Measurements from ENCODE around the gene TNFRSF12A. TPM values are rescaled to one million over a fixed set of nuclear protein-coding genes. Genes with fewer than 3 reads are reported as not detected.

Gene TNFRSF12A
- total and polyA plus RNA-seq, 2 of the 8 experiments (the other 6 are each of a cell fraction or from before 2014, with no cell fraction given), result 81.0 to 82.5 TPM

- Histone ChIP-seq H3K14ac (ENCODE audit: insufficient read length) (no peak overlapping the region), H3K23me2 (ENCODE audit: low read depth, low read length) (peaks cover 7% of the 10 kb centered on the region; the same call in 1 of the 2 replicates), H3K23ac (ENCODE audit: insufficient read length) (no peak overlapping the region), H2AFZ (ENCODE audit: low read length) (no peak overlapping the region), H2BK120ac (replicated peaks; ENCODE audit: low read depth, low read length) (no peak overlapping the region), H3K4ac (replicated peaks; ENCODE audit: insufficient read length, low read depth, low read length) (no peak overlapping the region), H3K27ac (ENCODE audit: low read depth, low read length) (no peak overlapping the region), H3K9ac (replicated peaks in 1 of 4; ENCODE audit: extremely low read depth in 1 of 4, low read depth in 3 of 4, low read length in 3 of 4) (no peak overlapping the region; a peak in 1 of 7 replicates), H4K20me1 (replicated peaks in 1 of 2; ENCODE audit: control insufficient read depth in 1 of 2, insufficient read depth in 2 of 2, low read length in 2 of 2) (peaks cover 7 to 16% of the 10 kb centered on the region in 2 experiments), H4K5ac (ENCODE audit: insufficient read length, low read depth, low read length) (no peak overlapping the region), H2BK20ac (ENCODE audit: low read length) (no peak overlapping the region), H3K4me2 (ENCODE audit: insufficient read depth in 1 of 2, low read depth in 2 of 2, low read length in 2 of 2) (no peak overlapping the region), H3K27me3 (replicated peaks in 1 of 4; ENCODE audit: control insufficient read depth in 3 of 4, extremely low read depth in 1 of 4, insufficient read depth in 3 of 4, low read length in 3 of 4) (no peaks in the 10 kb centered on the region; a peak in 1 of 7 replicates), H3K4me3 (ENCODE audit: extremely low read depth in 1 of 4, insufficient read depth in 2 of 4, low read depth in 3 of 4, low read length in 4 of 4) (no peak overlapping the region), H3K36me3 (ENCODE audit: control insufficient read depth in 2 of 4, insufficient read depth in 4 of 4, low read length in 3 of 4) (no peaks in the 10 kb centered on the region; a peak in 1 of 8 replicates), H4K91ac (replicated peaks; ENCODE audit: insufficient read length, low read length) (no peak overlapping the region), H2AK5ac (ENCODE audit: low read depth, low read length) (0 out of 2 replicates have a peak overlapping the region, but pooled peaks have one; percentile 53), H3K4me1 (replicated peaks in 1 of 4; ENCODE audit: control insufficient read depth in 3 of 4, insufficient read depth in 4 of 4, low read length in 3 of 4) (peaks cover 4 to 16% (median 5%) of the 10 kb centered on the region in 4 experiments; a peak in 6 of 7 replicates), H3K79me2 (ENCODE audit: control insufficient read depth in 1 of 2, insufficient read depth in 2 of 2, low read length in 2 of 2) (no peaks in the 10 kb centered on the region), H3K18ac (ENCODE audit: extremely low read depth, low read length) (no peak overlapping the region), H3K56ac (replicated peaks; ENCODE audit: insufficient read length, low read depth, low read length) (no peak overlapping the region), H2BK12ac (ENCODE audit: low read depth, low read length) (no peak overlapping the region), H2BK5ac (ENCODE audit: low read depth, low read length) (no peak overlapping the region), H4K8ac (ENCODE audit: extremely low read depth, insufficient read depth, low read length) (no peak overlapping the region), H3K79me1 (ENCODE audit: low read depth, low read length) (no peaks in the 10 kb centered on the region), H2BK15ac (ENCODE audit: low read length) (no peak overlapping the region), H3K9me3 (ENCODE audit: insufficient read depth in 2 of 2, low read depth in 1 of 2, low read length in 1 of 2) (no peaks in the 10 kb centered on the region)
- ChIA-PET CTCF (ENCODE audit: partially characterized antibody) (interaction anchor here (0.7 to 6.6 kb wide), 6 partner anchors 10 to 74 kb away, joined by 3 to 88 read pairs (median 10); no protein-coding TSS in a partner anchor), POLR2A (ENCODE audit: partially characterized antibody) (interaction anchor here (1.1 to 12.7 kb wide), 17 partner anchors 8 to 80 kb away, joined by 3 to 140 read pairs (median 5); partner anchors contain the start of genes CLDN6, HCFC1R1, THOC6 and TNFRSF12A)
- FAIRE-seq (no peak), DNase-seq (ENCODE audit: low read depth in 1 of 2, low spot score in 2 of 2) (no peak)
- WGBS, 2 experiments (ENCODE audit: extremely low coverage in 1 of 2, insufficient coverage in 1 of 2, insufficient read length in 1 of 2, insufficient replicate concordance in 2 of 2, low coverage in 1 of 2, low lambda C conversion rate in 2 of 2, missing lambda C conversion rate in 1 of 2), result 81% methylated on average over 17 of the region's 17 CpGs; no CpG with 5 or more reads in 1 of the 2 experiments
- TF ChIP-seq CBX5 (IDR thresholded peaks at IDR 0.05; ENCODE audit: low read depth, low read length) (no peak), RAD21 (IDR thresholded peaks at IDR 0.05 in 1 of 2, conservative IDR thresholded peaks at IDR 0.05 in 1 of 2; ENCODE audit: low read depth in 2 of 2, low read length in 2 of 2) (no peak), YY1 (IDR thresholded peaks at IDR 0.05; ENCODE audit: low read depth, low read length) (no peak)
Measured at GRCh38 chr16:3054965-3055733, 35.0 kb downstream of the TNFRSF12A start.
